Activated T-helper 1 cell treated with anti-CD3 and anti-CD28 coated beads, Interleukin-12 subunit alpha, Interleukin-12 subunit beta, Interleukin-2, Interleukin-4 antibody, amounts not matched to agents 30 ng/mL and 10 ng/mL and 1 ng/mL, durations not matched to agents 14 hours and 24 hours and 36 hours (primary cell): ENCODE measurements around the gene SYNJ2. TPM values are rescaled to one million over a fixed set of nuclear protein-coding genes. Genes with fewer than 3 reads are reported as not detected.
"Not testable (repeated sequence)": the region's sequence is repeated elsewhere in the genome, so short reads cannot be mapped to it uniquely, and the experiment has no call there.

Experiments used
- DNase-seq: peaks from one replicate; pipeline ENCODE4 v3.0.0; 2021; ENCODE audit warnings: low spot score
- H3K27ac Mint-ChIP-seq: one replicate; pipeline ENCODE4 v1.8.0; 2021; ENCODE audit warnings: mild to moderate bottlenecking, mixed read lengths
- H3K27me3 Mint-ChIP-seq: one replicate; pipeline ENCODE4 v1.8.0; 2022; ENCODE audit warnings: mild to moderate bottlenecking, moderate library complexity, mixed read lengths; ENCODE audit not compliant: insufficient read depth
- H3K36me3 Mint-ChIP-seq: one replicate; pipeline ENCODE4 v1.8.0; 2021; ENCODE audit warnings: low read depth, mixed read lengths
- H3K4me1 Mint-ChIP-seq: one replicate; pipeline ENCODE4 v1.8.0; 2021; ENCODE audit warnings: low read depth, mixed read lengths
- H3K4me3 Mint-ChIP-seq: one replicate; pipeline ENCODE4 v1.8.0; 2021; ENCODE audit warnings: mild to moderate bottlenecking, moderate library complexity, mixed read lengths
- H3K9me3 Mint-ChIP-seq: one replicate; pipeline ENCODE4 v1.8.0; 2021; ENCODE audit warnings: mixed read lengths
- intact Hi-C: fragments of 100-400 bp; cut with micrococcal nuclease; formaldehyde crosslinking; loops from one replicate; pipeline ENCODE4 v1.15.1; 2024
- total RNA-seq: library from RNA; stranded (reverse); gene quantifications from 2 replicates; pipeline ENCODE4 v1.2.3, GENCODE V29; 2022

The SYNJ2 gene
- total RNA-seq, 1 donor from 2014 or later: 31.2 TPM

- intact Hi-C loops: loop anchor here (1.0 to 5.0 kb wide), 4 partner anchors 17 to 197 kb away; partner anchors contain the start of gene SYNJ2
- H3K36me3 Mint-ChIP-seq: peaks cover 14% of the 10 kb centered on the region
- peaks cover 1% of the 10 kb centered on the region for H3K27me3 Mint-ChIP-seq
- peaks cover 28% of the 10 kb centered on the region for H3K4me1 Mint-ChIP-seq
- no peak for DNase-seq
- H3K9me3 Mint-ChIP-seq: peaks cover 27% of the 10 kb centered on the region
- H3K27ac Mint-ChIP-seq: peak overlapping the region; percentile 86
- peak overlapping the region; percentile 69 for H3K4me3 Mint-ChIP-seq
Measured at GRCh38 chr6:157961832-157962575, 19.7 kb upstream of the SYNJ2 start.

DNA sequence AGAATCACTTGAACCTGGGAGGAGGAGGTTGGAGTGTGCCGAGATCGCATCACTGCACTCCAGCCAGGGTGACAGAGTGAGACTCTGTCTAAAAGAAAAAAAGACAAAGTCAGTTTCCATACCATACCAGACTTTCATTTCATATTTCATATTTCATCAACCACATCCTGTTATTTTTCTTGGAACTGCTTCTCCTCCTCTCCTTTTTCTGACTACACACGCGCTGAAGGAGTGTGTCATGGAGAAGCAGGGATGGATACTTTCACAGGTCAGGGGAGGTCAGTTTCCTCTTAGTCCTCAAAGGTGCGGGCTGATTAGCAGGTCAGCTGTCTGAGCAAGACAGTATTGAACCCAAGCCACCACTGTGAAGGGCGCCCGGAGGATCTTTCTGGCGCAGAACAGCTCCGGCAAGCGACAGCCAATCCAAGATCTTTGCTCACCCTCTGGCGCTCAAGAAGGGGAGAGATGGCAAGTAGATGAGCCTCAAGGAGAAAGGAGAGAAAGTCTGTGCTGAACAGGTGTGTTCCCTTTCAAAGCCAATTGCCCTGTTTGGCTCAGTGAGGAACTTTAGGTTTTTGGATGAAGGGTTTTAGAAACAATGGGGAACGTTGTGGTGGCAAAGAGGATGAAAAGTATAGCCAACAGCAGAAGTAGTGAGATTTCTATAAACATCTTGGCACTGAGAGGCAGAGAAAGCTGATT lies 18.9 kb upstream of the SYNJ2 start:
- DNase-seq: no peak
- Mint-ChIP-seq H3K9me3 (peaks cover 27% of the 10 kb centered on the region), H3K36me3 (peaks cover 14% of the 10 kb centered on the region), H3K27me3 (peaks cover 1% of the 10 kb centered on the region), H3K27ac (peak overlapping the region; percentile 86), H3K4me3 (peak overlapping the region; percentile 69), H3K4me1 (peaks cover 28% of the 10 kb centered on the region)
- intact Hi-C loops: loop anchor here (1.0 to 5.0 kb wide), 4 partner anchors 18 to 198 kb away; partner anchors contain the start of gene SYNJ2

DNA sequence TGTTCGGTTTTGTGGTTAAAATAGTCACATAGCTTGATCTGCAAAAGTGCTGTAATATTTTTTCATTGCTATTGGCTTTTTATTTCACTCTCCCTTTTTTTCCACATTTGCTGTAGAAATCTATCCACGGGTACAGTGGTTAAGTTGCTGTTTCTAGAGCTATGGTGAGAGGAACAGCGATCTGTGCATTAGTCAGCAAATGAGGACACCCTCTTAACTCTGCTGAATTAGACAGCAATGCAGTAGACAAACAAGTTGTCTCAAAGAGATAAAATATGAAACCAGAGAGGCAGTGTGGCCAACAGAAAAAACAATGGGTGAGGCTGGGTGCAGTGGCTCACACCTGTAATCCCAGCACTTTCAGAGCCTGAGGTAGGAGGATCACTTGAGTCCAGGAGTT lies 17.6 kb upstream of the SYNJ2 start:
- Mint-ChIP-seq H3K4me1 (peaks cover 32% of the 10 kb centered on the region), H3K9me3 (peaks cover 19% of the 10 kb centered on the region), H3K27me3 (peaks cover 1% of the 10 kb centered on the region), H3K4me3 (peak overlapping the region; percentile 48), H3K27ac (peak overlapping the region; percentile 52), H3K36me3 (peaks cover 9% of the 10 kb centered on the region)
- no peak for DNase-seq
- intact Hi-C loops: loop anchor here (5.0 kb wide), 1 partner anchor 83 kb away; no protein-coding TSS in a partner anchor

DNA sequence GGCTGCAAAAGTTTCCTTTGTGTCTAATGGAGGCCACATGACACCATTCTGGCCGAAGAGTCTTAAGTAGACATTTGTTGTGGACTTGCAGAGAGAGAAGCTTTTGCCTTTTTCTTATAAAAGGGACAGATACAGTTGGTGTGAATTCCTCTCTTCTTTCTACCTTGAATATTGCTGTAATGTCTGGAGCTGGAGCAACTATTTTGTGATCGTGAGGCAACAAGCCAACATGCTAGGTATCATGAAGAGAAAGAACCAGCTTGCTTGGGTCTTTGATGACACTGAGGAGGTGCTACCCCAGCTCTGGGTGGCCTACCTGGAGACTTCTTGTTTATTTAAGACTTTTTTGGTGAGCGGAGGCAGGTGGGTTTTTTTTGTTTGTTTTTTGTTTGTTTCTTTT lies 16.3 kb upstream of the SYNJ2 start:
- intact Hi-C loops: no loop called here
- Mint-ChIP-seq H3K36me3 (peaks cover 6% of the 10 kb centered on the region), H3K9me3 (peaks cover 8% of the 10 kb centered on the region), H3K27ac (no peak overlapping the region), H3K4me3 (no peak overlapping the region), H3K27me3 (peaks cover 4% of the 10 kb centered on the region), H3K4me1 (peaks cover 31% of the 10 kb centered on the region)
- no peak for DNase-seq

DNA sequence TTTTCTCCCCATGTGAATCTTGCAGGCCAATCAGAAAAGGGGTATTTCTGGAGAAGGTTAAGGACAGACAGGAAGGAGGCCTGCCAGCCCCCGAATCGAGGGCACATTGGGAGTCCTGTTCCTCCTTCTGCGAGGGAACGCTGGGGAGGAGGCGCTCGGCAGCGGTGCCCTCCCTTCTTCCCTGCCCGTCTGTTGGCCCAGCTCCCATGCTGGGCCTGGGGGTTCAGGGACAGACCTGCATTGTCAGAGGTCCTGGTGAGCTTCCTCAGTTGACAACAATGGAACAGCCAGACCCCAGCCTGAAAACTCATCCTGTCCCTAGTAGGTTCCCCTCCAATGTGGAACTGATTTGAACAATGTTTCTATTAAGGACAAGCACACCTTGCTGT lies 15.1 kb upstream of the SYNJ2 start:
- Mint-ChIP-seq H3K27me3 (peaks cover 16% of the 10 kb centered on the region), H3K4me3 (no peak overlapping the region), H3K36me3 (peaks cover 5% of the 10 kb centered on the region), H3K4me1 (peaks cover 31% of the 10 kb centered on the region), H3K9me3 (peaks cover 8% of the 10 kb centered on the region), H3K27ac (no peak overlapping the region)
- intact Hi-C loops: no loop called here
- DNase-seq: no peak

DNA sequence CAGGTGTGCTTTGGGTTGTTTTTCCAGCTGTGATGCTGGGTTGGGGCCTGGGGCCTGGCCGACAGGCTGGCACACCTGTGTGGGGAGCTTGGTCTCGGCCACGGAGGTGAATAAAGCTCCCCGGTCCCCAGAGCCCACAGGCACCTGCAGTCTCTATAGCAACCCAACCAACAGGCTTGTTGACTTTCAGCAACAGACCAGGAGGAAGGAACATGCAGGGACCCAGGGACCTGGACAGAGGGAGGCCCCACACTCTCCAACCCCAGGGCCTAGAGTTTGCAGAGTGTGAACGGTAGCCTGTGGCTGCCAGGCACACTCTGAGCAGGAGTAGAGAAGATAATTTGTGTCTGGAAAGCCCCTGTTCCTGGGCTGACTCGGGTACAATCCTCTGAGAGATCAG lies 14.6 kb upstream of the SYNJ2 start:
- Mint-ChIP-seq H3K27ac (peak overlapping the region; percentile 37), H3K4me3 (no peak overlapping the region), H3K9me3 (peaks cover 8% of the 10 kb centered on the region), H3K36me3 (peaks cover 5% of the 10 kb centered on the region), H3K4me1 (peaks cover 28% of the 10 kb centered on the region), H3K27me3 (peaks cover 17% of the 10 kb centered on the region)
- DNase-seq: no peak
- intact Hi-C loops: no loop called here

- H3K4me3 Mint-ChIP-seq: no peak overlapping the region
- peaks cover 5% of the 10 kb centered on the region for H3K36me3 Mint-ChIP-seq
- peaks cover 24% of the 10 kb centered on the region for H3K4me1 Mint-ChIP-seq
- H3K9me3 Mint-ChIP-seq: peaks cover 8% of the 10 kb centered on the region
- H3K27me3 Mint-ChIP-seq: peaks cover 17% of the 10 kb centered on the region
- intact Hi-C loops: no loop called here
- no peak overlapping the region for H3K27ac Mint-ChIP-seq
- DNase-seq: no peak
Measured at GRCh38 chr6:157967486-157967885, 14.2 kb upstream of the SYNJ2 start.

- H3K4me3 Mint-ChIP-seq, intact Hi-C loops, DNase-seq, H3K9me3 Mint-ChIP-seq, H3K4me1 Mint-ChIP-seq, H3K36me3 Mint-ChIP-seq, H3K27ac Mint-ChIP-seq: not testable (repeated sequence)
- H3K27me3 Mint-ChIP-seq: peaks cover 22% of the 10 kb centered on the region
Measured at GRCh38 chr6:157972177-157972576, 9.5 kb upstream of the SYNJ2 start.

DNA sequence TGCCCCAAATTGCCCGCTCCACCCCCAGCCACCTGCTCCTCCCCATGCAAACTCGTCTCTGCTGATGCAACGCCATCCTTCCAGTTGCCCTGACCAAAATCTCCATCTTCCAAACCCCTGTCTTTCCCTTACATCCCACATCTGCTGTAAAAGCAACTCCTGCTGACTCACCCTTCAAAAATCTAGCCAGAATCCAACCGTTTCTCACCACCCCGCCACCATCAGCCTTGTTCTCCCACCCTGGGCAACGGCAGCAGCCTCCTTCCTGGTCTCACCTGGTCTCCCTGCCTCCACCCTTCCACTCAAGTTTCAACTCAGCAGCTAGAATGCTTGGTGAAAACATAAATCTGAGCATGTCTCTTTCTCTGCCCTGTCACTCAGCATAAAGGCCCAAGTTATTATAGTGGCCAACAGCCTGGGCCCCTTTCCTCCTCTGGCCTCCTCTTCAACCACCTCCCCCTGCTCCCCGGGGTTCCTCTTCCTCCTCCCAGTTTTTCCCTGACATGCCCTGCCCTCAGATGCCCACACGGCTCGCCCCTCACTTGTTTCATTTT lies 7.2 kb upstream of the SYNJ2 start:
- no peak for DNase-seq
- Mint-ChIP-seq H3K4me1 (peaks cover 3% of the 10 kb centered on the region), H3K27ac (no peak overlapping the region), H3K36me3 (no peaks in the 10 kb centered on the region), H3K9me3 (no peaks in the 10 kb centered on the region), H3K27me3 (peaks cover 27% of the 10 kb centered on the region), H3K4me3 (no peak overlapping the region)
- intact Hi-C loops: no loop called here

- peaks cover 9% of the 10 kb centered on the region for H3K4me1 Mint-ChIP-seq
- no peak for DNase-seq
- H3K27ac Mint-ChIP-seq: no peak overlapping the region
- intact Hi-C loops: no loop called here
- H3K27me3 Mint-ChIP-seq: peaks cover 28% of the 10 kb centered on the region
- no peaks in the 10 kb centered on the region for H3K9me3 Mint-ChIP-seq
- no peaks in the 10 kb centered on the region for H3K36me3 Mint-ChIP-seq
- no peak overlapping the region for H3K4me3 Mint-ChIP-seq
Measured at GRCh38 chr6:157974967-157975366, 6.7 kb upstream of the SYNJ2 start.

GRCh38 chr6:157975456-157975855 lies 6.2 kb upstream of the SYNJ2 start:
- no peak for DNase-seq
- H3K36me3 Mint-ChIP-seq: no peaks in the 10 kb centered on the region
- no peaks in the 10 kb centered on the region for H3K9me3 Mint-ChIP-seq
- peaks cover 27% of the 10 kb centered on the region for H3K27me3 Mint-ChIP-seq
- H3K4me3 Mint-ChIP-seq: no peak overlapping the region
- intact Hi-C loops: no loop called here
- H3K4me1 Mint-ChIP-seq: peaks cover 14% of the 10 kb centered on the region
- H3K27ac Mint-ChIP-seq: no peak overlapping the region

DNA sequence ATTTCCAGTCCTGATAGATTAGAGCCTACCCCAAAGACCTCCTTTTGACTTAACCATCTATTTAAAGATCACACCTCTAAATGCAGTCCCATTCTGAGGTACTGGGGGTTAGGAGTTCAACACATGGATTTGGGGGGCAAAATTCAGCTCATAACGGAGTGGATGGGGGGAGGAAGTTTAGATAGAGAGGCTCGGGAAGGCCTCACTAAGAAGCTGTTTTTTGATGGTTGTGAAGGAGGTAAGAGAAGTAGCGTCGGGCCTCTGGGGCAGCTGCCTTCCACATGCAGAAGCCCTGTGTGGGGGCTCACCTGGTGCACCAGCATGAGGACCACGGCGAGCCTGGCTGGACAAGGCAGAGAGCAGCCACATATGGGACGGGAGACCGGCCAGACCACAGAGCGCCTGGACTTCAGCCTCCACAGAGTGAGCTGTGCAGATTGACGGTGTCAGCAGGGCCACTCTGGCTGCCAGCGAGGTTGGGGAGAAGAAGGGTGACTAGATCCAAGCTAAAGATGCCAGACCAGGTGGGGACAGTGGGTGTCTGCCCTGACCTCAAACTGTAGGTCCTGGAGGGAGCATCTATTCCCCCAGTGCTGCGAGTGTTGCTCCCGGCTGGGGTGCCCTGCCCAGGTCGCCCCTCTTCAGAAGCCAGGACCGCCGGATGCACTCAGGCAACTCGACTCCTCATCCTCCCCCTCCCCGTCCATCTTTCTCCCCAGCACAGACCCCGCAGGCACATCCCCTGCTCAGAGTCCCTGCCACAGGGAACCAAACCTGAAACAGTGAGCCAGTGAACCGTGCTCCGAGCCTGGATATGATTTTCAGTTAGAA lies 5.1 kb upstream of the SYNJ2 start:
- Mint-ChIP-seq H3K4me1 (peaks cover 18% of the 10 kb centered on the region), H3K27ac (no peak overlapping the region), H3K4me3 (no peak overlapping the region), H3K9me3 (no peaks in the 10 kb centered on the region), H3K27me3 (peaks cover 18% of the 10 kb centered on the region), H3K36me3 (no peaks in the 10 kb centered on the region)
- intact Hi-C loops: no loop called here
- DNase-seq: no peak
